C4-2B (cell line): ENCODE results near the gene DNAH17.

Experiments used
- H3K27ac ChIP-seq: fragments of 450-650 bp; 2 replicates; pipeline ENCODE4 v1.5.1; 2017
- ZFX ChIP-seq: fragments of 450-650 bp; IDR thresholded peaks from 2 replicates; pipeline ENCODE4 v1.6.1; 2017
- TF ChIP-seq, protein P1 (sequence below): fragments of 450-650 bp; conservative IDR thresholded peaks from 2 replicates; pipeline ENCODE4 v1.5.1; 2017; ENCODE audit warnings: mild to moderate bottlenecking

Gene DNAH17

DNA sequence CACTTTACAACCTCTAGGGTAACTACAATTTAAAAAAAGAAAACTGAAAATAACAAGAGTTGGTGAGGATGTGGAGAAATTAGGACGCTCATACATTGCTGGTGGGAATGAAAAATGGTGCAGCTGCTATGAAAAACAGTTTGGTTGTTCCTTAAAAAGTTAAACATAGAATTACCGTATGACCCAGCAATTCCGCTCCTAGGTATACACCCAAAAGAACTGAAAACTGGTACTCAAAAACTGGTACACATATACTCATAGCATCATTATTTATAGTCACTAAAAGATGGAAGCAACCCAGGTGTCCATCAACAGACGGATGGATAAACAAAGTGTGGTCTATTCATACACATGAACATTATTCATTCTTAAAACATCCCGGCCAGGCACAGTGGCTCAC lies 42.9 kb upstream of the DNAH17 start:
- TF ChIP-seq ZFX, result no peak
- TF ChIP-seq, protein P1, sequence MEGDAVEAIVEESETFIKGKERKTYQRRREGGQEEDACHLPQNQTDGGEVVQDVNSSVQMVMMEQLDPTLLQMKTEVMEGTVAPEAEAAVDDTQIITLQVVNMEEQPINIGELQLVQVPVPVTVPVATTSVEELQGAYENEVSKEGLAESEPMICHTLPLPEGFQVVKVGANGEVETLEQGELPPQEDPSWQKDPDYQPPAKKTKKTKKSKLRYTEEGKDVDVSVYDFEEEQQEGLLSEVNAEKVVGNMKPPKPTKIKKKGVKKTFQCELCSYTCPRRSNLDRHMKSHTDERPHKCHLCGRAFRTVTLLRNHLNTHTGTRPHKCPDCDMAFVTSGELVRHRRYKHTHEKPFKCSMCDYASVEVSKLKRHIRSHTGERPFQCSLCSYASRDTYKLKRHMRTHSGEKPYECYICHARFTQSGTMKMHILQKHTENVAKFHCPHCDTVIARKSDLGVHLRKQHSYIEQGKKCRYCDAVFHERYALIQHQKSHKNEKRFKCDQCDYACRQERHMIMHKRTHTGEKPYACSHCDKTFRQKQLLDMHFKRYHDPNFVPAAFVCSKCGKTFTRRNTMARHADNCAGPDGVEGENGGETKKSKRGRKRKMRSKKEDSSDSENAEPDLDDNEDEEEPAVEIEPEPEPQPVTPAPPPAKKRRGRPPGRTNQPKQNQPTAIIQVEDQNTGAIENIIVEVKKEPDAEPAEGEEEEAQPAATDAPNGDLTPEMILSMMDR, result no peak

DNA sequence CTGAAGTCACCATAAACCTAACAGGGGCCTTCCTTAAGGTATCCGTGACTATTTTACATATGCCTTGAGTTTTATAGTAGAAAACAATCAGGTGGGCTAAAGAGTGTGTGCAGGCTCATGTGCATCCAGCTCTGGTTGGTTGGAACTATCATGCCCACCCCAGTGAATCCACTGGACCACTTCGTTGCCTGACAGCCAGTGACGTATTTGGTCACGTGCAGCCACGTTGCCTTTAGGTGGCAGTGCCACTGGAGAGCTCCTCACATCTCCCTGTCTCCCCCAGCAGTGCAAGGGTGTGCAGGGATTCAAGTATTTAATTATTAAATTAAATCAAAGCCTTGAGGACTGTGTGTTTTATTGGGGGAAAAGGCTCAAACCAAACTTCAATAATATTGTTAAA lies 42.1 kb upstream of the DNAH17 start:
- no peak overlapping the region for H3K27ac ChIP-seq

More for the DNA sequence above, 42.9 kb upstream of the DNAH17 start:
- no peak overlapping the region for H3K27ac ChIP-seq

DNA sequence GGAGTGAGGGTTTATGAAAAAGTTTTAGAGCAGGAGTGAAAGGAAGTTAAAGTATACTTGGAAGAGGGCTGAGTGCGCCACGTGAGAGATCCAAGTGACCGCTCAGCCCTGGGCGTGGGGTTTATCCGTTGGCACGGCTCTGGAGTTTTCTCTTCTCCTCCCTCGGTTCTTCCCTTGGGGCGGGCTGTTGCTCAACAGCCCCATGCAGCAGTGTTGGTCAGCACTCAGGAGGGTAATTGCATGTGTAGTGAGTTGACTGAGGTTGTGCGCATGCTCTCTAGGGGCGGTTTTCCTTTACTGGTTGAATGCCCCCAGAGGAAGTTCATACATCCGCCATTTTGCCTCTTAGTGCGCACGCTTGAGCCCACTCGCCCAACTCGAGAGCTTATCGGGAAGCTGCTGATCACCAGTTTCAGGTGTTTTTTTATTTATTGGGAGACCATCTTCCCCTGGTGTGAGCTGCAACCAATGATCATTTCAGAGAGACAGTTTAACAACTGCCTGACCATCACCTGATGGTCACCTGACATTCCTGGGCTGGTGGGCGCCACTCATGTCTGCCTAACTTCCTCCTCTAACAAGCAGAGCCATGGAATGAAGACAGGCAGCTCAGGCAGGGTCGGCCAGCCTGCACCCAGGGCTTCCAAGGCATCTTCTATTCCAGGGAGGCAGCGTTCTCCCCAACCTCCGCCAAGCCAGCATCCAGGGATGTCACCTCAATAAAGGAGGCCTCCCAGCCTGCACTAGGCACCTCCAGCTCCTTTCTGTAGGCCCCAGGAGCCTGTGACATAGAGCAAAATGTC lies 41.3 kb upstream of the DNAH17 start:
- H3K27ac ChIP-seq, result no peak overlapping the region
- TF ChIP-seq, protein P1, result no peak
- TF ChIP-seq ZFX, result no peak

More for the DNA sequence above, 42.1 kb upstream of the DNAH17 start:
- no peak for TF ChIP-seq ZFX
- TF ChIP-seq, protein P1, result no peak

DNA sequence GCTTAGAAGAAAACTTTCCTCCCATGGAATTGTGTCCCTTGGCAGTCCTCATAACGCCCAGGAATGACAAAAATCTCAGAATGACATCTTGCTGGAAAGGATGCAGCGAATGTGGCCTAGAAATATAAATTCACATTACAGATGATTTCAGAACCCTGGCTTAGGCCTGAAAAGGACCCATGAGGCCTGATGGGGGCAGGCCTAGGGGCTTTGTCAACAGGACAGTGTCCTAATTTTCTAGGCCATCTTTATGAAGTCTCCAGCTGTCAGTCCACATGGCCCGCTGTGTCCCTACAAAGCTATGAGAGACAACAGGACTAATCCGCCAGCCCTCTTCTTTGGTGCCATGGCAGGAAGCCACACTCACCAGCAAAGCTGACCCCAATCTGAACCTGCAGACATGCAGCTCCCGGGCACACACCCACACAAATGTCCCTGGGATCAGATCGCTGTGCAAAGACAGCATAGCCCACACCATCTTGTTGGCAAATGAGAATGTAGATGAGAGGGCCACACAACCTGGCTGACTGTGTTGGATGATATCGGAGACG lies 40.4 kb upstream of the DNAH17 start:
- no peak for TF ChIP-seq ZFX
- TF ChIP-seq, protein P1, result no peak
- H3K27ac ChIP-seq, result no peak overlapping the region

DNA sequence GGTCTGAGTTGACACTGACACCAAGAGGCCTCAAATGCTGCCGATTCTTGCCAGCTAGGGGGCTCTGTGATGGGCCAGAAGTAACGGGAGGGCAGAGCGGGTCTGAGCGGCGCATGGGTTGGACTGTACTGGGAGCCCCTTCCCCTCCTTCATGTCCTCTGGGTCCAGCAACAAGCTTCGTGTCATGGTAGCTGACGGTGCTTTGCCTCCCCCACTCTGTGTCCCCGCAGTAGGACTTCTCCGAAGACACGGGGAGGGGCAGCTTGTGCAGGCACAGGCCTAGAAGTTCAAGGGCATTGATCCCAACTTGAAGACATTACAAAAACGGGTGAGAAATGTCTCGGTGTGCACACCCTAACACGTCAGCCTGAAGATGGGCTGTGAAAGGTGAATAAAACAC lies 39.8 kb upstream of the DNAH17 start:
- TF ChIP-seq ZFX, result no peak
- TF ChIP-seq, protein P1, result no peak
- no peak overlapping the region for H3K27ac ChIP-seq

DNA sequence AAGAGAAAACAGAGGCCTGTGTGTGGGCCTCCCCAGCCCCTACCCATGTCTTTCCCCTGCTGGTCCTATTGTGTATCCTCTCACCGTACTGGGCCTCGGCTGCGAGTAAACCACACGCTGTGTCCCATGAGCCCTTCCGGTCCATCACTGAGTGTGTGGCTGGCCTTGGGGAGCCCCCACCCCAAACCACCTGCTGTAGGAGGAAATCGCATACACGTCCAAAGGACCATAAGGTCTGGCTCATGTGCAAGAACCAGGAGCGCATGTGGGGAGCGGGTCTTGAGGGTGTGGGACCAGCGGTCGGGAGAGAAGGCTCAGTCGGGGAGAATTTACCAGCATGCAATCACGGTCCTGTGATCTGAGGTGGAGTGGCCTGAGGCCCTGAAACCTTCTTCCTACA lies 38.4 kb upstream of the DNAH17 start:
- TF ChIP-seq, protein P1, result no peak
- no peak for TF ChIP-seq ZFX
- no peak overlapping the region for H3K27ac ChIP-seq

DNA sequence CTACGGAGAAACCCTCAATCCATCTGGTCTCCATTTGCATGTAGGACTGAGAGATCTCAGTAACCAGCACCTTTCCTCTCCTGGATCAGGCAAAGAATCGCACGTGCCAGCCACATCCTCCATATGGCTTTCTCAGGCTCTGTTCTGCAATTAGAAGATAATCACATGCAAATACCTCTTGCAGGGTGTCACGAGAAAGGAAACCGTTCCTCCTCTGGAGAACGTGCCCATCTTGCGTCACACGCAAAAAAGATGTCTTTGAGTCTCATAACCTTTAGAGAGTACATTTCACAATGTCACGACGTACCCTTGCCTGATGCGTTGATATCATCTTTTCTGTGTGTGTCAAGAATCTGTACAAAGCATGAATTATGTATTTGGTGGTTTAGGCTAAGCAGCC lies 36.2 kb upstream of the DNAH17 start:
- TF ChIP-seq ZFX, result no peak
- TF ChIP-seq, protein P1, result no peak
- no peak overlapping the region for H3K27ac ChIP-seq
